CD14-positive monocyte (primary cell): ENCODE measurements around the gene PPFIA1. TPM values are rescaled to one million over a fixed set of nuclear protein-coding genes. Genes with fewer than 3 reads are reported as not detected.

Experiments used
- DNase-seq, 3 donors: peaks; one replicate each; pipeline ENCODE4 v3.0.0-alpha.2; 2011 to 2022
- H2AFZ ChIP-seq: 2 replicates; pipeline ENCODE4 v1.6.0; 2012; ENCODE audit warnings: mild to moderate bottlenecking, low read depth, low read length, inconsistent platforms; ENCODE audit not compliant: insufficient read depth, poor library complexity, severe bottlenecking
- H3K27ac ChIP-seq, 2 donors: 1 replicate in 1 of 2; 2 replicates in 1 of 2; pipeline ENCODE4 v1.5.1; 2012 to 2013; ENCODE audit warnings: low read length in 2 of 2, control low read depth in 1 of 2, inconsistent platforms in 1 of 2, low read depth in 1 of 2, mild to moderate bottlenecking in 1 of 2
- H3K27me3 ChIP-seq, 2 donors: one replicate each; pipeline versions ENCODE4 v1.6.0 to v1.6.1; 2011 to 2013; ENCODE audit warnings: low read length in 2 of 2; ENCODE audit not compliant: control insufficient read depth in 2 of 2, insufficient read depth in 2 of 2
- H3K36me3 ChIP-seq, 2 donors: replicated peaks in 1 of 2; 1 replicate in 1 of 2; 2 replicates in 1 of 2; pipeline versions ENCODE4 v1.5.1 to v1.6.1; 2012 to 2013; ENCODE audit warnings: low read length in 2 of 2, control low read depth in 1 of 2, inconsistent platforms in 1 of 2, mild to moderate bottlenecking in 1 of 2; ENCODE audit not compliant: insufficient read depth in 2 of 2, control insufficient read depth in 1 of 2
- H3K4me1 ChIP-seq, 2 donors: 1 replicate in 1 of 2; 2 replicates in 1 of 2; pipeline versions ENCODE4 v1.5.1 to v1.6.1; 2012 to 2013; ENCODE audit warnings: low read length in 2 of 2, control low read depth in 1 of 2, inconsistent platforms in 1 of 2, mild to moderate bottlenecking in 1 of 2, moderate library complexity in 1 of 2; ENCODE audit not compliant: insufficient read depth in 2 of 2, control insufficient read depth in 1 of 2
- H3K4me2 ChIP-seq: replicated peaks from 2 replicates; pipeline ENCODE3; 2012; ENCODE audit warnings: low read length, moderate library complexity, mild to moderate bottlenecking; ENCODE audit not compliant: poor library complexity, severe bottlenecking; ENCODE audit errors: extremely low read depth
- H3K4me3 ChIP-seq, 3 experiments: fragments of 200-600 bp in 1 of 3; sonication (generic) in 1 of 3; replicated peaks in 1 of 3; 1 replicate in 2 of 3; 2 replicates in 1 of 3; pipeline ENCODE4 v1.5.1; 2011 to 2013; ENCODE audit warnings: low read length in 3 of 3, mild to moderate bottlenecking in 3 of 3, control low read depth in 2 of 3, low read depth in 2 of 3, inconsistent platforms in 1 of 3, moderate library complexity in 1 of 3
- H3K79me2 ChIP-seq: 2 replicates; pipeline ENCODE4 v1.6.0; 2012; ENCODE audit warnings: mild to moderate bottlenecking, control low read depth, inconsistent platforms, low read length, moderate library complexity; ENCODE audit not compliant: insufficient read depth
- H3K9ac ChIP-seq: 2 replicates; pipeline ENCODE4 v1.6.0; 2017; ENCODE audit warnings: low read length, mild to moderate bottlenecking; ENCODE audit not compliant: insufficient read depth, poor library complexity, severe bottlenecking
- H3K9me3 ChIP-seq, 2 donors: replicated peaks in 1 of 2; 1 replicate in 1 of 2; 2 replicates in 1 of 2; pipeline versions ENCODE4 v1.5.1 to v1.6.1; 2012 to 2013; ENCODE audit warnings: low read length in 2 of 2, control low read depth in 1 of 2; ENCODE audit not compliant: control insufficient read depth in 1 of 2, insufficient read depth in 1 of 2
- H4K20me1 ChIP-seq: 2 replicates; pipeline ENCODE4 v1.6.0; 2012; ENCODE audit warnings: mild to moderate bottlenecking, low read length, control low read depth, moderate library complexity; ENCODE audit not compliant: insufficient read depth
- H3K27ac Mint-ChIP-seq, 7 donors: one replicate each; pipeline ENCODE4 v1.8.0; 2020; ENCODE audit warnings: mild to moderate bottlenecking in 7 of 7, mixed read lengths in 7 of 7, moderate library complexity in 6 of 7, inconsistent platforms in 2 of 7
- H3K27me3 Mint-ChIP-seq, 3 donors: one replicate each; pipeline ENCODE4 v1.8.0; 2021 to 2022; ENCODE audit warnings: low read depth in 3 of 3, mild to moderate bottlenecking in 3 of 3, mixed read lengths in 3 of 3, moderate library complexity in 3 of 3, inconsistent platforms in 1 of 3
- H3K36me3 Mint-ChIP-seq, 2 donors: one replicate each; pipeline ENCODE4 v1.8.0; 2020; ENCODE audit warnings: mixed read lengths in 2 of 2, inconsistent platforms in 1 of 2, mild to moderate bottlenecking in 1 of 2
- H3K4me1 Mint-ChIP-seq: one replicate; pipeline ENCODE4 v1.8.0; 2020; ENCODE audit warnings: mild to moderate bottlenecking, mixed read lengths
- H3K4me3 Mint-ChIP-seq, 2 donors: one replicate each; pipeline ENCODE4 v1.8.0; 2020; ENCODE audit warnings: mild to moderate bottlenecking in 2 of 2, mixed read lengths in 2 of 2, moderate library complexity in 1 of 2
- H3K9me3 Mint-ChIP-seq, 7 donors: one replicate each; pipeline ENCODE4 v1.8.0; 2020 to 2022; ENCODE audit warnings: mixed read lengths in 7 of 7, mild to moderate bottlenecking in 6 of 7, moderate library complexity in 6 of 7, inconsistent platforms in 2 of 7
- CTCF ChIP-seq: fragments of 200-600 bp; IDR thresholded peaks from one replicate; pipeline ENCODE4 v1.8.0; 2022; ENCODE audit warnings: antibody characterized with exemption, mild to moderate bottlenecking
- WGBS: methylation state at CpG from one replicate; pipeline ENCODE4 v1.1.5; 2013; ENCODE audit warnings: missing lambda C conversion rate; ENCODE audit not compliant: insufficient coverage; 5-methylcytosine and 5-hydroxymethylcytosine counted together
- intact Hi-C, 2 donors: fragments of 100-400 bp; cut with micrococcal nuclease; formaldehyde crosslinking; loops; one replicate each; pipeline versions ENCODE4 v1.15.0 to v1.15.1; 2023
- polyA plus RNA-seq, 3 donors: library from polyadenylated mRNA; depleted of rRNA in 1 of 3; unstranded in 2 of 3; stranded (reverse) in 1 of 3; fragments of 300-500 nt in 2 of 3; fragments of >200 nt in 1 of 3; fragmentation: Illumina TruSeq in 2 of 3; gene quantifications; 1 replicate in 2 of 3; 2 replicates in 1 of 3; pipeline ENCODE4 v1.2.3, GENCODE V29; 2012 to 2021

PPFIA1 gene
- polyA plus RNA-seq, 3 donors, result 7.5 to 65.7 (median 15.5) TPM

GRCh38 chr11:70409437-70409836, 138.9 kb downstream of the PPFIA1 start:
- WGBS, result 98% methylated on average over 5 of the region's 10 CpGs
- peaks cover 95 to 97% (median 96%) of the 10 kb centered on the region in 3 donors for H3K27me3 Mint-ChIP-seq
- H3K4me1 Mint-ChIP-seq, result no peaks in the 10 kb centered on the region

GRCh38 chr11:70409871-70410270, 139.4 kb downstream of the PPFIA1 start:
- peaks cover 68 to 98% of the 10 kb centered on the region in 2 donors for H3K27me3 ChIP-seq
- no peak for DNase-seq
- intact Hi-C loops, result no loop called here
- peaks cover under 1% of the 10 kb centered on the region for H3K4me1 Mint-ChIP-seq
- no peaks in the 10 kb centered on the region for H3K36me3 ChIP-seq
- H3K9me3 ChIP-seq, result peaks cover 0 to 20% of the 10 kb centered on the region in 2 donors
- peaks cover 23% of the 10 kb centered on the region for H4K20me1 ChIP-seq
- H3K4me3 ChIP-seq, result no peak overlapping the region
- H3K4me2 ChIP-seq, result no peak overlapping the region
- TF ChIP-seq CTCF, result no peak
- WGBS, result 95% methylated on average over 6 of the region's 7 CpGs
- no peaks in the 10 kb centered on the region for H3K4me1 ChIP-seq
- peaks cover 0 to 2% of the 10 kb centered on the region in 2 donors for H3K36me3 Mint-ChIP-seq
- H3K9me3 Mint-ChIP-seq, result peaks cover 0 to 8% (median 2%) of the 10 kb centered on the region in 7 donors
- no peak overlapping the region for H3K27ac Mint-ChIP-seq
- peak overlapping the region in 1 of 2 donors; percentile 77 for H3K4me3 Mint-ChIP-seq
- H3K27me3 Mint-ChIP-seq, result peaks cover 95 to 97% (median 96%) of the 10 kb centered on the region in 3 donors
- no peaks in the 10 kb centered on the region for H3K79me2 ChIP-seq
- H3K9ac ChIP-seq, result no peak overlapping the region
- H3K27ac ChIP-seq, result no peak overlapping the region
- no peak overlapping the region for H2AFZ ChIP-seq

More at GRCh38 chr11:70409437-70409836, 138.9 kb downstream of the PPFIA1 start:
- no peaks in the 10 kb centered on the region for H3K36me3 ChIP-seq
- peaks cover 0 to 20% of the 10 kb centered on the region in 2 donors for H3K9me3 ChIP-seq
- H3K4me3 ChIP-seq, result no peak overlapping the region
- no peak overlapping the region for H3K4me2 ChIP-seq
- Mint-ChIP-seq H3K36me3 (peaks cover 0 to 1% of the 10 kb centered on the region in 2 donors), H3K9me3 (peaks cover 0 to 8% (median 2%) of the 10 kb centered on the region in 7 donors), H3K27ac (no peak overlapping the region), H3K4me3 (peak overlapping the region in 1 of 2 donors; percentile 77)
- DNase-seq, result no peak
- peaks cover 73 to 98% of the 10 kb centered on the region in 2 donors for H3K27me3 ChIP-seq
- no peak overlapping the region for H2AFZ ChIP-seq
- no peak overlapping the region for H3K27ac ChIP-seq
- intact Hi-C loops, result no loop called here
- no peaks in the 10 kb centered on the region for H3K79me2 ChIP-seq
- no peak overlapping the region for H3K9ac ChIP-seq
- H4K20me1 ChIP-seq, result peaks cover 24% of the 10 kb centered on the region
- H3K4me1 ChIP-seq, result no peaks in the 10 kb centered on the region
- TF ChIP-seq CTCF, result no peak
